ENCODE results near the gene GDI2. TPM values are rescaled to one million over a fixed set of nuclear protein-coding genes. Genes with fewer than 3 reads are reported as not detected.

The GDI2 gene
- total and polyA plus RNA-seq, 11 donors, result 20.0 to 167 (median 117) TPM

DNA sequence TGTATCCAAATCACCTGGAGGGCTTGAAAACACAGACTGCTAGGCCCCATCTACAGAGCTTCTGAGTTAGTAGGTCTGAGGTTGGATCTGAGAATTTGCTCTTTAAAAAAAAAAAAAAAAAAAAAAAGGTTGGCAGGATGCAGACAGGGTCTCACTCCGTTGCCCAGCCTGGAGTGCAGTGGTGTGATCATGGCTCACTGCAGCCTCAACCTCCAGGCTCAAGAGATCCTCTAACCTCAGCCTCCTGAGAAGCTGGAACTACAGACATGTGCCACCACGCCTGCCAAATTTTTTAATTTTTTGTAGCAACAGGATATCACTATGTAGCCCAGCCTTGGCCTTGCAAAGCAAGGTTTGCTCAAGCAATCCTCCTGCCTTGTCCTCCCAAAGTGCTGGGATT is 8.0 kb downstream of the GDI2 start:
- peaks cover 0 to 37% (median 3%) of the 10 kb centered on the region in 9 donors for H3K36me3 ChIP-seq
- H3K4me1 ChIP-seq, result peaks cover 2 to 67% (median 38%) of the 10 kb centered on the region in 12 donors
- WGBS, 4 donors, result 86 to 96% (median 94%) methylated on average over 2 of the region's 2 CpGs

DNA sequence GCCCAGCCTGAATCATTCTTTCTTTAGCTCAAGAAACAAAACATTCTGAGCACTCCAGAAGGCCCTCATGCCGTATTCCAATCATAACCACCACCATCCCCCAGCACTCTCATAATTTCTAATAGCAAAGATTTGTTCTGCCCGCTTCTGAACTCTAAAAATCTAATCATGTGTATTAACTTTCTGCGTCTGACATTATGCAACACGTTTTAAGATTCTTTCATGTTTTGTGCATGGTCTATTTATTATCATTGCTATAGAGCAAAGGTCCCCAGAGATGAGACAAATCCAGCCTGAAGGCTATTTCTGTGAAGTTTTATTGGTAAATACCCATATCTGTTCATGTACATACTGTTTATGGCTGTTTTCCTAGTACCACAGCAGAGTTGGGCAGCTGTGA is 8.8 kb downstream of the GDI2 start:
- no peak for TF ChIP-seq POLR2A (IDR thresholded peaks at IDR 0.05)
- TF ChIP-seq, protein P1, sequence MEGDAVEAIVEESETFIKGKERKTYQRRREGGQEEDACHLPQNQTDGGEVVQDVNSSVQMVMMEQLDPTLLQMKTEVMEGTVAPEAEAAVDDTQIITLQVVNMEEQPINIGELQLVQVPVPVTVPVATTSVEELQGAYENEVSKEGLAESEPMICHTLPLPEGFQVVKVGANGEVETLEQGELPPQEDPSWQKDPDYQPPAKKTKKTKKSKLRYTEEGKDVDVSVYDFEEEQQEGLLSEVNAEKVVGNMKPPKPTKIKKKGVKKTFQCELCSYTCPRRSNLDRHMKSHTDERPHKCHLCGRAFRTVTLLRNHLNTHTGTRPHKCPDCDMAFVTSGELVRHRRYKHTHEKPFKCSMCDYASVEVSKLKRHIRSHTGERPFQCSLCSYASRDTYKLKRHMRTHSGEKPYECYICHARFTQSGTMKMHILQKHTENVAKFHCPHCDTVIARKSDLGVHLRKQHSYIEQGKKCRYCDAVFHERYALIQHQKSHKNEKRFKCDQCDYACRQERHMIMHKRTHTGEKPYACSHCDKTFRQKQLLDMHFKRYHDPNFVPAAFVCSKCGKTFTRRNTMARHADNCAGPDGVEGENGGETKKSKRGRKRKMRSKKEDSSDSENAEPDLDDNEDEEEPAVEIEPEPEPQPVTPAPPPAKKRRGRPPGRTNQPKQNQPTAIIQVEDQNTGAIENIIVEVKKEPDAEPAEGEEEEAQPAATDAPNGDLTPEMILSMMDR (IDR thresholded peaks at IDR 0.05), result no peak

More for the DNA sequence above, 8.0 kb downstream of the GDI2 start:
- intact Hi-C loops (cut with DNase I), result loop anchor here in 1 of 10 donors (10.0 kb wide), 1 partner anchor 110 kb away; no protein-coding TSS in a partner anchor
- ATAC-seq (no peak), DNase-seq (no peak)
- no peaks in the 10 kb centered on the region for H3K9me3 ChIP-seq
- no peak for TF ChIP-seq POLR2A (IDR thresholded peaks at IDR 0.05)
- TF ChIP-seq, protein P1 (IDR thresholded peaks at IDR 0.05), result no peak
- H3K4me3 ChIP-seq, result no peak overlapping the region
- no peak overlapping the region for H3K27ac ChIP-seq
- H3K27me3 ChIP-seq, result no peaks in the 10 kb centered on the region

DNA sequence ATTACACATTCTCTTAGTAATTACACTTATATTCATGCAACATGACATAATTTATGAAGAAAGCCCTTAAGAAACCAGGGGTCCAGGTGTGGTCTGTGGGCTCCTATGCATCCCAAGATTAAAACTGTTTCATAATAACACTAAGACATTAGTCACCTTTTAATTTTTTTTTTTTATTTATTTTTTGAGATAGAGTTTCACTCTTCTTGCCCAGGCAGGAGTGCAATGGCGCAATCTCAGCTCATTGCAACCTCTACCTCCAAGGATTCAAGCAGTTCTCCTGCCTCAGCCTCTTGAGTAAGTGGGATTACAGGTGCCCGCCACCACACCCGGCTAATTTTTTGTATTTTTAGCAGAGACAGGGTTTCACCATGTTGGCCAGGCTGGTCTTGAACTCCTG is 12.5 kb downstream of the GDI2 start:
- no peak overlapping the region for H3K4me3 ChIP-seq
- no peaks in the 10 kb centered on the region for H3K27me3 ChIP-seq
- ATAC-seq (no peak), DNase-seq (no peak)
- TF ChIP-seq, protein P1 (IDR thresholded peaks at IDR 0.05), result no peak
- no peak for TF ChIP-seq POLR2A (IDR thresholded peaks at IDR 0.05)
- intact Hi-C loops (cut with DNase I), result loop anchor here in 1 of 10 donors (10.0 kb wide), 1 partner anchor 106 kb away; no protein-coding TSS in a partner anchor
- whole genome bisulfite sequencing, 4 donors, result 98 to 100% (median 99%) methylated on average over 3 of the region's 3 CpGs
- H3K9me3 ChIP-seq, result no peaks in the 10 kb centered on the region
- peaks cover 0 to 25% (median 2%) of the 10 kb centered on the region in 12 donors for H3K4me1 ChIP-seq
- peaks cover 0 to 69% (median 48%) of the 10 kb centered on the region in 9 donors for H3K36me3 ChIP-seq
- H3K27ac ChIP-seq, result no peak overlapping the region

More for the DNA sequence above, 8.8 kb downstream of the GDI2 start:
- Histone ChIP-seq H3K27ac (no peak overlapping the region), H3K4me1 (peaks cover 0 to 58% (median 29%) of the 10 kb centered on the region in 12 donors), H3K27me3 (no peaks in the 10 kb centered on the region), H3K9me3 (no peaks in the 10 kb centered on the region), H3K4me3 (no peak overlapping the region), H3K36me3 (peaks cover 0 to 46% (median 12%) of the 10 kb centered on the region in 9 donors)
- intact Hi-C loops (cut with DNase I), result loop anchor here in 1 of 10 donors (10.0 kb wide), 1 partner anchor 110 kb away; no protein-coding TSS in a partner anchor
- no peak for DNase-seq
- no peak for ATAC-seq
- WGBS, 4 donors, result 86 to 92% (median 89%) methylated on average over 4 of the region's 4 CpGs

DNA sequence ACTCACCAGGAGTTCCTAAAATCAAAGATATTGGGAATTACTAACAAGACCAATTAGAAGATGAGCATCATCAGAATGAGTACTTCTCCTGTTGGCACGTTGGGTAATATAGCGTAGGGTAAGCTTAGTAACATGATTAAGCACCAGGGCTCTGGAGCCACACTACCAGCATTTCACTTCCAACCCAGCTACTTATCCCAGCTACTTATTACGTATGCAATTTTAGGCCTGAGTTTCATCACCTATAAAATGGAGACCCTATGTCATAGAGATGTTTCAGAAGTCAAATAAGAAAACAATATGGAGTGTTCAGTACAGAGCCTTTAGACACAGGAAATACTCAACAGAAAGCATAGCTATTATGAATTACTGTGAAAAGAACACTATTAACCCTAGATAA is 19.0 kb downstream of the GDI2 start:
- DNase-seq (no peak), ATAC-seq (no peak)
- Histone ChIP-seq H3K4me1 (no peaks in the 10 kb centered on the region), H3K27ac (no peak overlapping the region), H3K9me3 (no peaks in the 10 kb centered on the region), H3K4me3 (no peak overlapping the region), H3K36me3 (peaks cover 0 to 100% (median 98%) of the 10 kb centered on the region in 9 donors), H3K27me3 (no peaks in the 10 kb centered on the region)
- 92 to 96% (median 95%) methylated on average over 3 of the region's 3 CpGs for WGBS, 4 donors
- TF ChIP-seq, protein P1 (IDR thresholded peaks at IDR 0.05), result no peak
- TF ChIP-seq POLR2A (IDR thresholded peaks at IDR 0.05), result no peak
- intact Hi-C loops (cut with DNase I), result no loop called here
